AG04450 (cell line): ENCODE measurements around the gene CDH13. TPM values are rescaled to one million over a fixed set of nuclear protein-coding genes. Genes with fewer than 3 reads are reported as not detected.

Experiments
- CTCF ChIA-PET: fragments of 300-600, 350-600 bp; formaldehyde crosslinking; extraction: SDS; loops from one replicate; lab custom pipeline; 2022; ENCODE audit warnings: antibody characterized with exemption, inconsistent platforms; lab: Charles Lee
- POLR2A ChIA-PET: fragments of 350-600 bp; formaldehyde crosslinking; extraction: SDS; loops from one replicate; lab custom pipeline; 2021; ENCODE audit warnings: antibody characterized with exemption, inconsistent platforms; lab: Yijun Ruan, JAX
- DNase-seq: peaks from one replicate; pipeline ENCODE4 v3.0.0-alpha.2; 2011; ENCODE audit warnings: low read depth, low spot score
- H3K27ac ChIP-seq: one replicate; pipeline ENCODE4 v1.5.1; 2012; ENCODE audit warnings: low read depth, low read length, control low read depth
- H3K27me3 ChIP-seq: one replicate; pipeline ENCODE4 v1.6.0; 2012; ENCODE audit warnings: low read length; ENCODE audit not compliant: control insufficient read depth, insufficient read depth
- H3K4me3 ChIP-seq: 2 replicates; pipeline ENCODE4 v1.5.1; 2011; ENCODE audit warnings: mild to moderate bottlenecking, low read depth, low read length, control low read depth
- H3K9me3 ChIP-seq: 2 replicates; pipeline ENCODE4 v1.5.1; 2012; ENCODE audit warnings: low read length; ENCODE audit not compliant: control insufficient read depth, insufficient read depth
- CTCF ChIP-seq: IDR thresholded peaks from 2 replicates; pipeline ENCODE4 v1.5.1; 2011; ENCODE audit warnings: low read depth, low read length, control low read depth, inconsistent platforms
- polyA plus RNA-seq: library from polyadenylated mRNA; depleted of rRNA; stranded (reverse); fragments of >200 nt; gene quantifications from 2 replicates; pipeline ENCODE4 v1.2.3, GENCODE V29; 2011

CDH13 gene
- polyA plus RNA-seq, 1 experiment = 55.0 TPM

GRCh38 chr16:82660966-82661365 lies 34.2 kb downstream of the CDH13 start:
- no peaks in the 10 kb centered on the region for H3K27me3 ChIP-seq
- TF ChIP-seq CTCF = no peak

GRCh38 chr16:82664181-82664580 lies 37.4 kb downstream of the CDH13 start:
- no peaks in the 10 kb centered on the region for H3K9me3 ChIP-seq
- no peak overlapping the region for H3K27ac ChIP-seq
- CTCF ChIA-PET = interaction anchor here (0.9 kb wide), 1 partner anchor 93 kb away, joined by 4 read pairs; no protein-coding TSS in a partner anchor
- no peak overlapping the region for H3K4me3 ChIP-seq
- no peaks in the 10 kb centered on the region for H3K27me3 ChIP-seq
- DNase-seq = no peak
- TF ChIP-seq CTCF = no peak
- POLR2A ChIA-PET = no interaction called here

More at GRCh38 chr16:82660966-82661365, 34.2 kb downstream of the CDH13 start:
- POLR2A ChIA-PET = no interaction called here
- Histone ChIP-seq H3K9me3 (no peaks in the 10 kb centered on the region), H3K27ac (no peak overlapping the region), H3K4me3 (no peak overlapping the region)
- no peak for DNase-seq
- CTCF ChIA-PET = interaction anchor here (1.4 kb wide), 1 partner anchor 22 kb away, joined by 6 read pairs; no protein-coding TSS in a partner anchor

- Histone ChIP-seq H3K27ac (no peak overlapping the region), H3K27me3 (no peaks in the 10 kb centered on the region), H3K4me3 (no peak overlapping the region), H3K9me3 (no peaks in the 10 kb centered on the region)
- POLR2A ChIA-PET = no interaction called here
- DNase-seq = no peak
- CTCF ChIA-PET = interaction anchor here (0.9 kb wide), 1 partner anchor 92 kb away, joined by 4 read pairs; no protein-coding TSS in a partner anchor
- no peak for TF ChIP-seq CTCF
Observed at GRCh38 chr16:82665025-82665424, 38.3 kb downstream of the CDH13 start.

GRCh38 chr16:82667437-82667836 lies 40.7 kb downstream of the CDH13 start:
- TF ChIP-seq CTCF = no peak
- CTCF ChIA-PET = interaction anchor here (0.5 kb wide), 1 partner anchor 149 kb away, joined by 3 read pairs; no protein-coding TSS in a partner anchor
- POLR2A ChIA-PET = no interaction called here

GRCh38 chr16:82668094-82668493 lies 41.3 kb downstream of the CDH13 start:
- Histone ChIP-seq H3K27me3 (no peaks in the 10 kb centered on the region), H3K27ac (no peak overlapping the region), H3K4me3 (no peak overlapping the region), H3K9me3 (no peaks in the 10 kb centered on the region)
- CTCF ChIA-PET = no interaction called here
- no peak for TF ChIP-seq CTCF
- POLR2A ChIA-PET = no interaction called here
- DNase-seq = no peak

More at GRCh38 chr16:82667437-82667836, 40.7 kb downstream of the CDH13 start:
- no peak for DNase-seq
- H3K27ac ChIP-seq = no peak overlapping the region
- no peaks in the 10 kb centered on the region for H3K27me3 ChIP-seq
- no peak overlapping the region for H3K4me3 ChIP-seq
- no peaks in the 10 kb centered on the region for H3K9me3 ChIP-seq
